Left ventricle myocardium inferior (tissue), 1 donor: ENCODE results near the gene MAP4K4. TPM values are rescaled to one million over a fixed set of nuclear protein-coding genes. Genes with fewer than 3 reads are reported as not detected.

Experiments used
- DNase-seq: peaks from one replicate; pipeline ENCODE4 v3.0.0-alpha.2; 2020
- H3K27ac ChIP-seq: fragments of 200-600 bp; replicated peaks from 2 replicates; pipeline ENCODE4 v1.8.0; 2021
- H3K27me3 ChIP-seq: fragments of 200-600 bp; 2 replicates; pipeline ENCODE4 v1.8.0; 2021; ENCODE audit warnings: low read depth
- H3K36me3 ChIP-seq: fragments of 200-600 bp; 2 replicates; pipeline ENCODE4 v1.8.0; 2021
- H3K4me1 ChIP-seq: fragments of 200-600 bp; 2 replicates; pipeline ENCODE4 v1.8.0; 2021
- H3K4me3 ChIP-seq: fragments of 200-600 bp; 2 replicates; pipeline ENCODE4 v1.8.0; 2021; ENCODE audit warnings: mild to moderate bottlenecking, moderate library complexity
- H3K9me3 ChIP-seq: fragments of 200-600 bp; replicated peaks from 2 replicates; pipeline ENCODE4 v1.8.0; 2021
- intact Hi-C: fragments of 100-400 bp; cut with micrococcal nuclease; formaldehyde crosslinking; loops from one replicate; pipeline ENCODE4 v1.11.0; 2022
- total RNA-seq: library from RNA; stranded (reverse); fragmentation: NEBNext Ultra II Directional; extraction: Animal tissue kit (Norgen Biotek cat#: 25700); gene quantifications from one replicate; pipeline ENCODE4 v1.2.1, GENCODE V29; 2021
- TF ChIP-seq, protein P1 (sequence below): fragments of 200-600 bp; IDR thresholded peaks from 2 replicates; pipeline ENCODE4 v1.8.0; 2021; ENCODE audit warnings: antibody characterized with exemption, mild to moderate bottlenecking, borderline replicate concordance
- donor health status: DM: no; HTN: yes; CAD: no; lungs with severe emphysema.

MAP4K4 gene
- total RNA-seq, 1 donor from 2014 or later: 102 TPM

DNA sequence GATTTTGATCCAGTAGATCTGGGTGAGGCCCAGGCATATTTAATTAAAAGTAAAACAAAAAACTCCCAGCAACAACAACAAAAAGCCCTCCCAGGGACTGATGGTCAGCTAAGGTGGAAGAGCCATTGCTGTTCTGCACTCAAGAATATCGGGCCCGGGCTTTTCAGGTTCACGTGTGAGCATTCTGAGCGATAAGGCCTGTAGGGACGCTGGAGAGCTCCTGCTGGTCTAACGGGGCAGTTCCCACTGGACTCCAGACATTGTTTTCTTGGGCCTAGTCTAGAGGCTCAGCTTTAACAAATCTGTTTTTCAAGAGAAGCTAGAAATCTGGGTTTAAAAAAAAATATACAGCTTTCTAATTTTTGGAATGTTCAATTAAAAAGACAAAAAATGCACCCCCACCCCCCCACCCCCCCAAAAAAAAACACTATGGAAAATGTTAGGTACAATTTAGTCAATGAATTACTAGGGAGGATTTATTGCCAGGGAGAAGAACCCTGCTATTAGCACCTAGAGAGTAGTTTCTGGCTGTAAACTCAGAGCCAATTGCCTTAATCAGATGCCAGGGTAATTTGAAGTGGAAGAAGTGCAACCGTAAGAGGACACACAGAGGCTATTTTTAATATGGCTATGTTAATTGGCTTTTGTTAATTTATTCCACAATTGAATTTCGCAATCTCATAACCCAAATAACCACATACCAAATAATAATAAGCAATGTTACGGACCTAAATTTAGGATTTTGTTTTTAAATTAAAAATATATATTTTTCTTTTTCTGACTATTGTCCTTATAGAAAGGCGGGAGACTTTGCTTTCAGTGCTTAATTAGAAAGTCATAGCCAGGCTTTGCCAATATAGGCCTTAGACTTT is 78.9 kb downstream of the MAP4K4 start:
- intact Hi-C loops: loop anchor here (10.0 kb wide), 1 partner anchor 48 kb away; no protein-coding TSS in a partner anchor
- Histone ChIP-seq H3K9me3 (no peaks in the 10 kb centered on the region), H3K4me3 (no peak overlapping the region), H3K27me3 (no peaks in the 10 kb centered on the region), H3K36me3 (no peaks in the 10 kb centered on the region), H3K27ac (no peak overlapping the region), H3K4me1 (peaks cover 100% of the 10 kb centered on the region)
- no peak for DNase-seq
- TF ChIP-seq, protein P1, sequence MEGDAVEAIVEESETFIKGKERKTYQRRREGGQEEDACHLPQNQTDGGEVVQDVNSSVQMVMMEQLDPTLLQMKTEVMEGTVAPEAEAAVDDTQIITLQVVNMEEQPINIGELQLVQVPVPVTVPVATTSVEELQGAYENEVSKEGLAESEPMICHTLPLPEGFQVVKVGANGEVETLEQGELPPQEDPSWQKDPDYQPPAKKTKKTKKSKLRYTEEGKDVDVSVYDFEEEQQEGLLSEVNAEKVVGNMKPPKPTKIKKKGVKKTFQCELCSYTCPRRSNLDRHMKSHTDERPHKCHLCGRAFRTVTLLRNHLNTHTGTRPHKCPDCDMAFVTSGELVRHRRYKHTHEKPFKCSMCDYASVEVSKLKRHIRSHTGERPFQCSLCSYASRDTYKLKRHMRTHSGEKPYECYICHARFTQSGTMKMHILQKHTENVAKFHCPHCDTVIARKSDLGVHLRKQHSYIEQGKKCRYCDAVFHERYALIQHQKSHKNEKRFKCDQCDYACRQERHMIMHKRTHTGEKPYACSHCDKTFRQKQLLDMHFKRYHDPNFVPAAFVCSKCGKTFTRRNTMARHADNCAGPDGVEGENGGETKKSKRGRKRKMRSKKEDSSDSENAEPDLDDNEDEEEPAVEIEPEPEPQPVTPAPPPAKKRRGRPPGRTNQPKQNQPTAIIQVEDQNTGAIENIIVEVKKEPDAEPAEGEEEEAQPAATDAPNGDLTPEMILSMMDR: peak; percentile 52

- intact Hi-C loops: loop anchor here (10.0 kb wide), 1 partner anchor 47 kb away; no protein-coding TSS in a partner anchor
- TF ChIP-seq, protein P1: no peak
- Histone ChIP-seq H3K4me3 (no peak overlapping the region), H3K4me1 (peaks cover 100% of the 10 kb centered on the region), H3K27me3 (no peaks in the 10 kb centered on the region), H3K9me3 (no peaks in the 10 kb centered on the region), H3K36me3 (no peaks in the 10 kb centered on the region), H3K27ac (no peak overlapping the region)
- DNase-seq: no peak
These were observed 79.8 kb downstream of the MAP4K4 start for GRCh38 chr2:101777337-101777736.

DNA sequence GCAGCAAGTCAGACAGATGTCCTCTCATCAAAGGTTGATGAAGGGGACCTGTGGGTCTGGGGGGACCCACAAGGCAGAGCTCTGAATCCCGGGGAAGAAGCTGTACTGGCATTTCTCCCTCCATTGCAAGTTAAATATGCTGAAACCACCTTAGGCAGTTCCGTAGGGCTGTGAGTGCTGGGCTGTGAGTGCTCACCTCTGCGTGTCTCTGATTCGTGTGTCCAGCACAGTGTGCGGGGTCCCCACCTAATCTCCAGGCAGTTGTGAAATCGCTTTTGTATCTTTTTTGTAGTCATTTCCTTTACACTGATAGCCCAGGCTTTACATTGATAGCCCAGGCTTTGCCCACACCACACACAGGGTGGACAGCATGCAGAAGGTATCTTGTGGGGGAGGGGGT is 80.6 kb downstream of the MAP4K4 start:
- no peak overlapping the region for H3K27ac ChIP-seq
- H3K4me1 ChIP-seq: peaks cover 100% of the 10 kb centered on the region
- no peaks in the 10 kb centered on the region for H3K9me3 ChIP-seq
- no peak overlapping the region for H3K4me3 ChIP-seq
- intact Hi-C loops: loop anchor here (10.0 kb wide), 1 partner anchor 47 kb away; no protein-coding TSS in a partner anchor
- no peak for DNase-seq
- H3K27me3 ChIP-seq: no peaks in the 10 kb centered on the region
- H3K36me3 ChIP-seq: no peaks in the 10 kb centered on the region
- TF ChIP-seq, protein P1: no peak

DNA sequence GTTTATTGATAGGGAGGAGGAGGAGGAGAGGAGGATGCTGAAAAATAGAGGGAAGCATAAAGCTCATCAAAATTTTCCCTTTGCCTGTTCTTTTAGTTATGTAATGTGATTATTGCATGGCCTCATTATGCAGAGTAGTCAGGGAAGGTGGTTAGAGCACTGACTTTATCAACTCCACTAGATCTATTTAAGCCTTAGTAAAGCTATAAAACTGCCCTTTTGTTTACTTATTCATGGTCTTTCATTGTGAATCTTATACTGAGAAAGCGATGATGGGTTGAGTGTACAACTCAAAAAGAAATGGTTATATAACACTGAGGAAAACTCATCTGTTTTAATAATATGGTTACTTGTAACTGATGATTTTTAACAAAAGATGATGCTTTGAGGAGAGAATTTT is 81.7 kb downstream of the MAP4K4 start:
- intact Hi-C loops: loop anchor here (10.0 kb wide), 1 partner anchor 46 kb away; no protein-coding TSS in a partner anchor
- Histone ChIP-seq H3K4me3 (no peak overlapping the region), H3K9me3 (no peaks in the 10 kb centered on the region), H3K27ac (no peak overlapping the region), H3K36me3 (no peaks in the 10 kb centered on the region), H3K27me3 (no peaks in the 10 kb centered on the region), H3K4me1 (peaks cover 99% of the 10 kb centered on the region)
- TF ChIP-seq, protein P1: no peak
- no peak for DNase-seq

- no peaks in the 10 kb centered on the region for H3K9me3 ChIP-seq
- intact Hi-C loops: loop anchor here (10.0 kb wide), 1 partner anchor 45 kb away; no protein-coding TSS in a partner anchor
- no peak overlapping the region for H3K27ac ChIP-seq
- H3K4me3 ChIP-seq: no peak overlapping the region
- TF ChIP-seq, protein P1: no peak
- no peaks in the 10 kb centered on the region for H3K27me3 ChIP-seq
- no peaks in the 10 kb centered on the region for H3K36me3 ChIP-seq
- DNase-seq: no peak
- H3K4me1 ChIP-seq: peaks cover 99% of the 10 kb centered on the region
These were observed 82.1 kb downstream of the MAP4K4 start for GRCh38 chr2:101779656-101780055.
